Keratinocyte (primary cell): Measurements from ENCODE around the gene SPATA13.

Experiments used
- CTCF ChIP-seq, 3 experiments: IDR thresholded peaks in 1 of 3; conservative IDR thresholded peaks in 1 of 3; optimal IDR thresholded peaks in 1 of 3; 2 replicates in 2 of 3; 3 replicates in 1 of 3; pipeline versions ENCODE3 to v1.5.1; 2011; ENCODE audit warnings: low read length in 3 of 3, mild to moderate bottlenecking in 3 of 3, moderate library complexity in 2 of 3, control low read depth in 1 of 3, inconsistent platforms in 1 of 3; ENCODE audit not compliant: insufficient read depth in 2 of 3; ENCODE audit errors: extremely low read depth in 1 of 3
- EZH2 ChIP-seq: IDR thresholded peaks from one replicate; pipeline ENCODE4 v1.6.1; 2012; ENCODE audit warnings: inconsistent platforms, mild to moderate bottlenecking, low read length, moderate library complexity

GRCh38 chr13:24153979-24154701 is 6.4 kb upstream of the SPATA13 start:
- TF ChIP-seq CTCF (optimal IDR thresholded peaks at IDR 0.05 in 1 of 3, IDR thresholded peaks at IDR 0.05 in 1 of 3, conservative IDR thresholded peaks at IDR 0.05 in 1 of 3; ENCODE audit: extremely low read depth in 1 of 3, insufficient read depth in 2 of 3, low read length in 3 of 3), result no peak
- no peak for TF ChIP-seq EZH2
